ENCODE data around the gene IQSEC1. TPM values are rescaled to one million over a fixed set of nuclear protein-coding genes. Genes with fewer than 3 reads are reported as not detected.

Gene IQSEC1
- polyA plus RNA-seq, 1 donor (not counting 4 experiments of a cell fraction or from before 2014, with no cell fraction given): 2.8 TPM

- no peaks in the 10 kb centered on the region for H4K20me1 ChIP-seq (ENCODE audit: control insufficient read depth, extremely low read depth, insufficient read depth, low read length)
- no peaks in the 10 kb centered on the region for H3K79me2 ChIP-seq (ENCODE audit: control insufficient read depth, insufficient read depth, low read length)
- no peak overlapping the region for H3K4me2 ChIP-seq (ENCODE audit: control insufficient read depth, extremely low read depth, insufficient read depth, low read depth, low read length)
- no peak overlapping the region for H2AFZ ChIP-seq (ENCODE audit: control insufficient read depth, low read length)
- DNase-seq (ENCODE audit: low read depth, low spot score) (no peak), FAIRE-seq (no peak)
- no peaks in the 10 kb centered on the region for H3K4me1 ChIP-seq (ENCODE audit: control insufficient read depth, extremely low read depth, insufficient read depth, low read length)
- dilution Hi-C loops (cut with MboI; ENCODE audit: extremely low pct_ligation_motif_present, low sequenced_read_pairs): no loop called here
- no peak overlapping the region for H3K4me3 ChIP-seq (ENCODE audit: control insufficient read depth in 2 of 3, extremely low read depth in 1 of 3, insufficient read depth in 2 of 3, low read depth in 1 of 3, low read length in 3 of 3)
- TF ChIP-seq, protein P1, sequence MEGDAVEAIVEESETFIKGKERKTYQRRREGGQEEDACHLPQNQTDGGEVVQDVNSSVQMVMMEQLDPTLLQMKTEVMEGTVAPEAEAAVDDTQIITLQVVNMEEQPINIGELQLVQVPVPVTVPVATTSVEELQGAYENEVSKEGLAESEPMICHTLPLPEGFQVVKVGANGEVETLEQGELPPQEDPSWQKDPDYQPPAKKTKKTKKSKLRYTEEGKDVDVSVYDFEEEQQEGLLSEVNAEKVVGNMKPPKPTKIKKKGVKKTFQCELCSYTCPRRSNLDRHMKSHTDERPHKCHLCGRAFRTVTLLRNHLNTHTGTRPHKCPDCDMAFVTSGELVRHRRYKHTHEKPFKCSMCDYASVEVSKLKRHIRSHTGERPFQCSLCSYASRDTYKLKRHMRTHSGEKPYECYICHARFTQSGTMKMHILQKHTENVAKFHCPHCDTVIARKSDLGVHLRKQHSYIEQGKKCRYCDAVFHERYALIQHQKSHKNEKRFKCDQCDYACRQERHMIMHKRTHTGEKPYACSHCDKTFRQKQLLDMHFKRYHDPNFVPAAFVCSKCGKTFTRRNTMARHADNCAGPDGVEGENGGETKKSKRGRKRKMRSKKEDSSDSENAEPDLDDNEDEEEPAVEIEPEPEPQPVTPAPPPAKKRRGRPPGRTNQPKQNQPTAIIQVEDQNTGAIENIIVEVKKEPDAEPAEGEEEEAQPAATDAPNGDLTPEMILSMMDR (optimal IDR thresholded peaks at IDR 0.05 in 1 of 3, IDR thresholded peaks at IDR 0.05 in 1 of 3, conservative IDR thresholded peaks at IDR 0.05 in 1 of 3; ENCODE audit: extremely low read depth in 1 of 3, insufficient read depth in 2 of 3, low read length in 3 of 3): no peak
- TF ChIP-seq EZH2 (IDR thresholded peaks at IDR 0.05; ENCODE audit: low read length): no peak
- no peak overlapping the region for H3K27ac ChIP-seq (ENCODE audit: control insufficient read depth, insufficient read depth, low read length)
- H3K9me3 ChIP-seq (ENCODE audit: control insufficient read depth, low read depth, low read length): no peaks in the 10 kb centered on the region
- peaks cover 5% of the 10 kb centered on the region for H3K27me3 ChIP-seq (ENCODE audit: control insufficient read depth, extremely low read depth, insufficient read depth, low read length)
- H3K9ac ChIP-seq (ENCODE audit: control insufficient read depth, extremely low read depth, insufficient read depth, low read length): no peak overlapping the region
- H3K36me3 ChIP-seq (ENCODE audit: control insufficient read depth in 2 of 2, extremely low read depth in 1 of 2, insufficient read depth in 2 of 2, low read length in 2 of 2): no peaks in the 10 kb centered on the region
- no peaks in the 10 kb centered on the region for H3K9me1 ChIP-seq (ENCODE audit: control insufficient read depth, extremely low read depth, insufficient read depth, low read length)
These were observed 33.2 kb upstream of the IQSEC1 start for GRCh38 chr3:13106308-13107001.

DNA sequence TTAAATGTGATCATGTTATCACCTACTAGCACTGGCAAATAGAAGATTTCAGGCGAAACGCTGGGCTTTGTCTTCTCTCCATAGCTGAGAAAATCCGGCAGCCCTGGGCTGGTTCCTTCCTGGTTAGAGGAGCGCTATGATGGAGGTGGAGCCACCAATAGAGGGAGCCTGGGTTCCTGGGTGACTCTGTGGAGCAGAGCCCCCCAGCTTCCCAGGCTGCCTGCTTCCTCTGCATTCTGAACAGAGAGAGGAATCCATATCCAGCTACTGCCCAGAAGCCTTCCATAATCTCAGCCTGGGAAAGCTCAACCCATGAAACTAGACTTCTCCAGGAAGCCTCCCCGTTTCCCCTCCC, 32.6 kb upstream of the IQSEC1 start:
- Histone ChIP-seq H3K27me3 (ENCODE audit: control insufficient read depth, extremely low read depth, insufficient read depth, low read length) (peaks cover 5% of the 10 kb centered on the region), H3K79me2 (ENCODE audit: control insufficient read depth, insufficient read depth, low read length) (no peaks in the 10 kb centered on the region), H3K9ac (ENCODE audit: control insufficient read depth, extremely low read depth, insufficient read depth, low read length) (no peak overlapping the region), H3K36me3 (ENCODE audit: control insufficient read depth in 2 of 2, extremely low read depth in 1 of 2, insufficient read depth in 2 of 2, low read length in 2 of 2) (no peaks in the 10 kb centered on the region), H3K4me2 (ENCODE audit: control insufficient read depth, extremely low read depth, insufficient read depth, low read depth, low read length) (no peak overlapping the region), H3K4me1 (ENCODE audit: control insufficient read depth, extremely low read depth, insufficient read depth, low read length) (no peaks in the 10 kb centered on the region), H2AFZ (ENCODE audit: control insufficient read depth, low read length) (no peak overlapping the region), H3K9me3 (ENCODE audit: control insufficient read depth, low read depth, low read length) (no peaks in the 10 kb centered on the region), H3K9me1 (ENCODE audit: control insufficient read depth, extremely low read depth, insufficient read depth, low read length) (no peaks in the 10 kb centered on the region), H3K27ac (ENCODE audit: control insufficient read depth, insufficient read depth, low read length) (no peak overlapping the region), H3K4me3 (ENCODE audit: control insufficient read depth in 2 of 3, extremely low read depth in 1 of 3, insufficient read depth in 2 of 3, low read depth in 1 of 3, low read length in 3 of 3) (no peak overlapping the region), H4K20me1 (ENCODE audit: control insufficient read depth, extremely low read depth, insufficient read depth, low read length) (no peaks in the 10 kb centered on the region)
- TF ChIP-seq, protein P1 (optimal IDR thresholded peaks at IDR 0.05 in 1 of 3, IDR thresholded peaks at IDR 0.05 in 1 of 3, conservative IDR thresholded peaks at IDR 0.05 in 1 of 3; ENCODE audit: extremely low read depth in 1 of 3, insufficient read depth in 2 of 3, low read length in 3 of 3): peak in 1 of 3 experiments; percentile 12
- no peak for TF ChIP-seq EZH2 (IDR thresholded peaks at IDR 0.05; ENCODE audit: low read length)
- DNase-seq (ENCODE audit: low read depth, low spot score) (no peak), FAIRE-seq (no peak)
- dilution Hi-C loops (cut with MboI; ENCODE audit: extremely low pct_ligation_motif_present, low sequenced_read_pairs): no loop called here
